HCT116 (cell line): ENCODE measurements around the gene OXCT1. TPM values are rescaled to one million over a fixed set of nuclear protein-coding genes. Genes with fewer than 3 reads are reported as not detected.

Experiments used
- ATAC-seq: fragments of 200-7000 bp; cut with Tn5 transposase; 2 replicates; pipeline ENCODE4 v1.9.1; 2020; ENCODE audit warnings: mild to moderate bottlenecking, moderate library complexity
- BruUV-seq: library from RNA; stranded (reverse); fragments of 400-500 nt; replicated peaks from 2 replicates; lab custom pipeline; 2021; lab: Mats Ljungman, UMichigan
- CTCF ChIA-PET: fragments of 300-600 bp; sonication (Branson Sonifier 250); formaldehyde crosslinking; loops from one replicate; lab custom pipeline; 2021; ENCODE audit warnings: antibody characterized with exemption; lab: Charles Lee
- POLR2A ChIA-PET: fragments of 300-600, 350-600 bp; sonication (Branson Sonifier 250); formaldehyde crosslinking; loops from one replicate; lab custom pipeline; 2021; ENCODE audit warnings: antibody characterized with exemption; lab: Charles Lee
- RAD21 ChIA-PET, 2 experiments: fragments of 300-600 bp; sonication (Branson Sonifier 250); formaldehyde crosslinking; loops; one replicate each; lab custom pipeline; 2023; ENCODE audit warnings: low total read pairs in 2 of 2; ENCODE audit not compliant: uncharacterized antibody in 2 of 2, unreplicated experiment in 2 of 2, low non-redundant PET in 1 of 2; lab: Charles Lee
- DNase-seq: peaks from one replicate; pipeline ENCODE4 v3.0.0-alpha.2; 2010; ENCODE audit warnings: low read depth, low spot score
- H2AFZ ChIP-seq: fragments of 200-600 bp; shearing (Covaris generic), sonication (generic); 2 replicates; pipeline ENCODE4 v1.6.1; 2017; ENCODE audit warnings: low read depth, mixed run types, mixed read lengths, antibody characterized with exemption, low read length; ENCODE audit not compliant: poor library complexity, severe bottlenecking
- H3K27ac ChIP-seq: 2 replicates; pipeline ENCODE4 v1.5.1; 2012; ENCODE audit warnings: low read depth, low read length
- H3K27me3 ChIP-seq: fragments of 200-600 bp; sonication (generic); 2 replicates; pipeline ENCODE4 v1.6.1; 2016; ENCODE audit warnings: mixed run types, low read length, mixed read lengths; ENCODE audit not compliant: insufficient read depth
- H3K36me3 ChIP-seq, 2 experiments: fragments of 200-500 bp in 1 of 2; fragments of 200-600 bp in 1 of 2; sonication (Bioruptor generic) in 1 of 2; sonication (generic) in 1 of 2; 2 replicates each; pipeline versions ENCODE4 v1.5.1 to v1.6.1; 2014 to 2016; ENCODE audit warnings: low read length in 2 of 2, inconsistent platforms in 1 of 2, mixed read lengths in 1 of 2, mixed run types in 1 of 2; ENCODE audit not compliant: insufficient read depth in 2 of 2, control insufficient read depth in 1 of 2
- H3K4me1 ChIP-seq, 2 experiments: fragments of 200-600 bp in 1 of 2; sonication (generic) in 1 of 2; 2 replicates each; pipeline versions ENCODE4 v1.5.1 to v1.6.1; 2012 to 2017; ENCODE audit warnings: low read length in 2 of 2, inconsistent platforms in 1 of 2, mild to moderate bottlenecking in 1 of 2, mixed read lengths in 1 of 2, mixed run types in 1 of 2, moderate library complexity in 1 of 2; ENCODE audit not compliant: insufficient read depth in 2 of 2, control insufficient read depth in 1 of 2
- H3K4me2 ChIP-seq: fragments of 200-600 bp; sonication (generic); 2 replicates; pipeline ENCODE4 v1.6.1; 2017; ENCODE audit warnings: mixed run types, low read length, mixed read lengths
- H3K4me3 ChIP-seq, 2 experiments: fragments of 200-600 bp in 1 of 2; sonication (generic) in 1 of 2; replicated peaks in 1 of 2; 2 replicates each; pipeline ENCODE4 v1.5.1; 2011 to 2016; ENCODE audit warnings: low read length in 2 of 2, control low read depth in 1 of 2, low read depth in 1 of 2, mild to moderate bottlenecking in 1 of 2, mixed read lengths in 1 of 2, mixed run types in 1 of 2
- H3K79me2 ChIP-seq: fragments of 200-600 bp; sonication (generic); 2 replicates; pipeline ENCODE4 v1.6.1; 2017; ENCODE audit warnings: mild to moderate bottlenecking, mixed run types, low read length, moderate library complexity, mixed read lengths; ENCODE audit not compliant: insufficient read depth
- H3K9ac ChIP-seq: fragments of 200-600 bp; sonication (generic); 2 replicates; pipeline ENCODE4 v1.6.1; 2016; ENCODE audit warnings: low read length, mixed read lengths
- H3K9me2 ChIP-seq: fragments of 200-600 bp; sonication (generic), shearing (Covaris generic); 2 replicates; pipeline ENCODE4 v1.6.1; 2017; ENCODE audit warnings: mixed run types, mild to moderate bottlenecking, moderate library complexity; ENCODE audit not compliant: insufficient read depth
- H3K9me3 ChIP-seq, 2 experiments: fragments of 200-500 bp in 1 of 2; fragments of 200-600 bp in 1 of 2; sonication (Bioruptor generic) in 1 of 2; sonication (generic) in 1 of 2; 2 replicates each; pipeline ENCODE4 v1.6.1; 2014 to 2017; ENCODE audit warnings: low read length in 2 of 2, mixed read lengths in 2 of 2, inconsistent platforms in 1 of 2, low read depth in 1 of 2, mild to moderate bottlenecking in 1 of 2, mixed run types in 1 of 2, moderate library complexity in 1 of 2; ENCODE audit not compliant: control insufficient read depth in 1 of 2, insufficient read depth in 1 of 2
- H4K20me1 ChIP-seq: fragments of 200-600 bp; sonication (generic), shearing (Covaris generic); 2 replicates; pipeline ENCODE4 v1.6.1; 2017; ENCODE audit warnings: mixed run types, mild to moderate bottlenecking, moderate library complexity; ENCODE audit not compliant: insufficient read depth
- CBX3 ChIP-seq: IDR thresholded peaks from 2 replicates; pipeline ENCODE4 v1.6.1; 2012; ENCODE audit warnings: low read depth
- JUND ChIP-seq: IDR thresholded peaks from 2 replicates; pipeline ENCODE4 v1.6.1; 2012
- SRF ChIP-seq: IDR thresholded peaks from 2 replicates; pipeline ENCODE4 v1.6.1; 2012; ENCODE audit warnings: low read depth
- TCF7L2 ChIP-seq: IDR thresholded peaks from 2 replicates; pipeline ENCODE4 v1.7.0; 2011; ENCODE audit warnings: borderline replicate concordance, inconsistent platforms; ENCODE audit not compliant: insufficient read depth, insufficient read length; ENCODE audit errors: extremely low read depth
- YY1 ChIP-seq: IDR thresholded peaks from 2 replicates; pipeline ENCODE4 v1.6.1; 2011; ENCODE audit warnings: low read length, low read depth, moderate library complexity, mild to moderate bottlenecking; ENCODE audit not compliant: insufficient replicate concordance; ENCODE audit errors: extremely low read depth
- ZFX ChIP-seq: fragments of 450-650 bp; IDR thresholded peaks from 2 replicates; pipeline ENCODE4 v1.6.1; 2017
- intact Hi-C: fragments of 100-400 bp; cut with micrococcal nuclease; formaldehyde crosslinking; loops from 2 replicates; pipeline ENCODE4 v1.10.0; 2022
- total RNA-seq: library from RNA; stranded (reverse); gene quantifications from one replicate; pipeline ENCODE4 v1.2.1, GENCODE V29; 2021; ENCODE audit not compliant: unreplicated experiment
- TF ChIP-seq, protein P1 (sequence below): IDR thresholded peaks from 2 replicates; pipeline ENCODE4 v1.6.1; 2011; ENCODE audit warnings: mild to moderate bottlenecking, low read length, moderate library complexity; ENCODE audit not compliant: insufficient replicate concordance; ENCODE audit errors: extremely low read depth

The OXCT1 gene
- total RNA-seq, 1 experiment from 2014 or later = 28.1 TPM

- no peak for TF ChIP-seq CBX3
These were observed 6.5 kb upstream of the OXCT1 start (continued) for GRCh38 chr5:41876678-41877077.

DNA sequence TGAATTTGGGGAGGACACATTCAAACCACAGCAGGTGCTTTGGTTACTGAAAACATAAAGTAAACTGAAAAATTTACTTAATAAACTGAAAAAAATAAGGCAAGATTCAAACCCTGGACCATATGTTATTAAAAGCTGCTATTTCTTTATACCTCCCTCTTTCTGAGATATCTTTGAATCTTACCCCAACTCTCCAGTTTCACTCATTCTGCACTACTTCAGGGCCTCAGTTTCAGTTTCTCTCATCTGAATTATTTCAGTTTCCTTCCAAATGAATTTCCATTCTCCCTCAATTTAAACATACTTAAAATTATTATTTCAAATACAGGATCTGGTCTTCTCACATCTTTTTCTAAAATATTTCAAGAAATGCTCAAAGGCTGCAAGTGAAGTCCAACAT lies 4.9 kb upstream of the OXCT1 start:
- CTCF ChIA-PET = no interaction called here
- POLR2A ChIA-PET = no interaction called here
- no TSS peak for BruUV-seq

DNA sequence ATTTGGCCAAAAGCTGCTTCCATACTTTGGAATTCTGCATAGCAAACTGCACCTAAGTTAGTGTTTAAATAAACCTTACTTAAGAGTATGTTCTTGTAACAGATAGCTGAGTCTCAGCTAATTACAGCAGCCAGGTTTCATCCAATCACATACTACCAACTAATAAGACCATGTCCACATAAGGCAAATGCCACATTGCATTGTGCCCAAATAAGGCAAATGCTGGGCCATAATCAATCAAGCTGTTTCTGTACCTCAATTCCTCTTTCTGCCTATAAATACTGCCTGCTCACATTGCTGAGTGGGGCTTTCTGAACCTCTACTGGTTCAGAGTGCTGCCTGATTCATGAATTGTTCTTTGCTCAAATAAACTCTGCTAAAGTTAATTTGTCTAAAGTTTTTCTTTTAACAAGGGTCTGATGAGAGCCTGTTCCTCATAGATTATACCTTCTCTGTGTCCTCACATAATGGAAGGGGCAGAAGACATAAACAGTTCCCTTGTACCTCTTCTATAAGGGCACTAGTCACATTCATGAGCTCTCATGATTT lies 4.4 kb upstream of the OXCT1 start:
- Histone ChIP-seq H3K27me3 (no peaks in the 10 kb centered on the region), H3K4me2 (no peak overlapping the region), H4K20me1 (no peaks in the 10 kb centered on the region), H3K79me2 (peaks cover 4% of the 10 kb centered on the region), H3K9ac (no peak overlapping the region), H3K9me3 (no peaks in the 10 kb centered on the region), H3K36me3 (no peaks in the 10 kb centered on the region), H2AFZ (no peak overlapping the region), H3K27ac (no peak overlapping the region), H3K4me1 (peaks cover 5 to 10% of the 10 kb centered on the region in 2 experiments; a peak in 3 of 4 replicates), H3K9me2 (no peaks in the 10 kb centered on the region), H3K4me3 (no peak overlapping the region)
- no TSS peak for BruUV-seq
- no peak for ATAC-seq
- peak; percentile 62 for TF ChIP-seq SRF
- TF ChIP-seq TCF7L2 = no peak
- no peak for TF ChIP-seq ZFX
- no peak for TF ChIP-seq YY1
- POLR2A ChIA-PET = no interaction called here
- CTCF ChIA-PET = no interaction called here
- DNase-seq = no peak
- intact Hi-C loops = no loop called here
- RAD21 ChIA-PET = no interaction called here

More for the DNA sequence above, 4.9 kb upstream of the OXCT1 start:
- no peaks in the 10 kb centered on the region for H4K20me1 ChIP-seq
- H3K4me1 ChIP-seq = peaks cover 5 to 10% of the 10 kb centered on the region in 2 experiments; a peak in 3 of 4 replicates
- TF ChIP-seq JUND = no peak
- TF ChIP-seq, protein P1, sequence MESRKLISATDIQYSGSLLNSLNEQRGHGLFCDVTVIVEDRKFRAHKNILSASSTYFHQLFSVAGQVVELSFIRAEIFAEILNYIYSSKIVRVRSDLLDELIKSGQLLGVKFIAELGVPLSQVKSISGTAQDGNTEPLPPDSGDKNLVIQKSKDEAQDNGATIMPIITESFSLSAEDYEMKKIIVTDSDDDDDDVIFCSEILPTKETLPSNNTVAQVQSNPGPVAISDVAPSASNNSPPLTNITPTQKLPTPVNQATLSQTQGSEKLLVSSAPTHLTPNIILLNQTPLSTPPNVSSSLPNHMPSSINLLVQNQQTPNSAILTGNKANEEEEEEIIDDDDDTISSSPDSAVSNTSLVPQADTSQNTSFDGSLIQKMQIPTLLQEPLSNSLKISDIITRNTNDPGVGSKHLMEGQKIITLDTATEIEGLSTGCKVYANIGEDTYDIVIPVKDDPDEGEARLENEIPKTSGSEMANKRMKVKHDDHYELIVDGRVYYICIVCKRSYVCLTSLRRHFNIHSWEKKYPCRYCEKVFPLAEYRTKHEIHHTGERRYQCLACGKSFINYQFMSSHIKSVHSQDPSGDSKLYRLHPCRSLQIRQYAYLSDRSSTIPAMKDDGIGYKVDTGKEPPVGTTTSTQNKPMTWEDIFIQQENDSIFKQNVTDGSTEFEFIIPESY = no peak
- no peak for TF ChIP-seq TCF7L2
- intact Hi-C loops = no loop called here
- no peaks in the 10 kb centered on the region for H3K9me2 ChIP-seq
- no peaks in the 10 kb centered on the region for H3K36me3 ChIP-seq
- H3K79me2 ChIP-seq = no peaks in the 10 kb centered on the region
- DNase-seq (no peak), ATAC-seq (no peak)
- H3K4me2 ChIP-seq = no peak overlapping the region
- no peak overlapping the region for H3K9ac ChIP-seq
- H3K27me3 ChIP-seq = no peaks in the 10 kb centered on the region
- no peaks in the 10 kb centered on the region for H3K9me3 ChIP-seq
- RAD21 ChIA-PET = no interaction called here
- no peak overlapping the region for H2AFZ ChIP-seq
- no peak overlapping the region for H3K27ac ChIP-seq
- no peak overlapping the region for H3K4me3 ChIP-seq
